Measurements from ENCODE around the gene YKT6. TPM values are rescaled to one million over a fixed set of nuclear protein-coding genes. Genes with fewer than 3 reads are reported as not detected.

The YKT6 gene
- total and polyA plus RNA-seq, 2 donors (not counting 3 experiments of a cell fraction or from before 2014, with no cell fraction given), result 117 to 120 TPM

DNA sequence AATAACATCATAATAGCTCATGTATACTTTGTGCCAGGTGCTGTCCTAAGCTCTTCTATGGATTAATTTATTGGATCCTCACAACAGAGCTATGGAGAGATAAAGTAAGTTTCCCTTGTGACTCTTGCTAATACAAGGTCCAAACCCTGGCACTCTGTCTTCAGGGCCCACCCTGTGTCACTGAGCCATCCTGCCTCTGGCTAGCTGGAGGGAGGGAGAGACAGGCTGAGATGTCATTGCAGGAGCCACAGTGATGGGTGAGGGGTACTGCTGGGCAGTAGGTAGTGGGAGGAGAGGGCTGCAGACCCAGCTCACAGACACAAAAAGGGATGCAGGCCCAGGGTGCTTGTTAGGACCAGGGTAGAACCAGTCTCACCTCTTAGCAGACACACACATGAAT, 28.4 kb upstream of the YKT6 start:
- dilution Hi-C loops (cut with MboI; ENCODE audit: extremely low pct_ligation_motif_present, low sequenced_read_pairs), result no loop called here

GRCh38 chr7:44172803-44173424, 27.9 kb upstream of the YKT6 start:
- CTCF ChIA-PET, result interaction anchor here (1.7 kb wide), 1 partner anchor 26 kb away, joined by 5 read pairs; no protein-coding TSS in a partner anchor
- H3K9me3 ChIP-seq (replicated peaks; ENCODE audit: control insufficient read depth, insufficient read depth, low read length), result no peaks in the 10 kb centered on the region
- BruUV-seq (replicated peaks), result no TSS peak
- no peaks in the 10 kb centered on the region for H4K20me1 ChIP-seq (replicated peaks; ENCODE audit: control insufficient read depth, extremely low read depth, insufficient read depth, low read length)
- DNase-seq (ENCODE audit: low read depth, low spot score), result no peak
- no peak for FAIRE-seq
- no peaks in the 10 kb centered on the region for H3K4me1 ChIP-seq (ENCODE audit: control insufficient read depth, extremely low read depth, insufficient read depth, low read length)
- no peaks in the 10 kb centered on the region for H3K79me2 ChIP-seq (ENCODE audit: control insufficient read depth, insufficient read depth, low read length)
- H2AFZ ChIP-seq (ENCODE audit: low read depth, low read length), result no peak overlapping the region
- dilution Hi-C loops (cut with MboI; ENCODE audit: extremely low pct_ligation_motif_present, low sequenced_read_pairs) (no loop called here), intact Hi-C loops (cut with micrococcal nuclease) (no loop called here)
- H3K9ac ChIP-seq (replicated peaks; ENCODE audit: extremely low read depth, insufficient read depth, low read length), result no peak overlapping the region
- H3K27ac ChIP-seq (ENCODE audit: insufficient read depth, low read depth, low read length), result no peak overlapping the region
- no peak overlapping the region for H3K4me3 ChIP-seq (replicated peaks in 1 of 3; ENCODE audit: insufficient read depth in 1 of 3, low read depth in 1 of 3, low read length in 3 of 3)
- POLR2A ChIA-PET, result interaction anchor here (0.6 kb wide), 1 partner anchor 37 kb away, joined by 3 read pairs; no protein-coding TSS in a partner anchor
- peaks cover 9 to 12% of the 10 kb centered on the region in 2 experiments for H3K27me3 ChIP-seq (ENCODE audit: control insufficient read depth in 2 of 2, insufficient read depth in 2 of 2, low read length in 2 of 2)
- TF ChIP-seq POLR2A (IDR thresholded peaks at IDR 0.05; ENCODE audit: low read depth, low read length), result no peak
- TF ChIP-seq FOS (IDR thresholded peaks at IDR 0.05; ENCODE audit: borderline replicate concordance, insufficient read depth, low read length), result no peak
- TF ChIP-seq MYC (IDR thresholded peaks at IDR 0.05; ENCODE audit: low read depth, low read length), result no peak
- TF ChIP-seq, protein P1, sequence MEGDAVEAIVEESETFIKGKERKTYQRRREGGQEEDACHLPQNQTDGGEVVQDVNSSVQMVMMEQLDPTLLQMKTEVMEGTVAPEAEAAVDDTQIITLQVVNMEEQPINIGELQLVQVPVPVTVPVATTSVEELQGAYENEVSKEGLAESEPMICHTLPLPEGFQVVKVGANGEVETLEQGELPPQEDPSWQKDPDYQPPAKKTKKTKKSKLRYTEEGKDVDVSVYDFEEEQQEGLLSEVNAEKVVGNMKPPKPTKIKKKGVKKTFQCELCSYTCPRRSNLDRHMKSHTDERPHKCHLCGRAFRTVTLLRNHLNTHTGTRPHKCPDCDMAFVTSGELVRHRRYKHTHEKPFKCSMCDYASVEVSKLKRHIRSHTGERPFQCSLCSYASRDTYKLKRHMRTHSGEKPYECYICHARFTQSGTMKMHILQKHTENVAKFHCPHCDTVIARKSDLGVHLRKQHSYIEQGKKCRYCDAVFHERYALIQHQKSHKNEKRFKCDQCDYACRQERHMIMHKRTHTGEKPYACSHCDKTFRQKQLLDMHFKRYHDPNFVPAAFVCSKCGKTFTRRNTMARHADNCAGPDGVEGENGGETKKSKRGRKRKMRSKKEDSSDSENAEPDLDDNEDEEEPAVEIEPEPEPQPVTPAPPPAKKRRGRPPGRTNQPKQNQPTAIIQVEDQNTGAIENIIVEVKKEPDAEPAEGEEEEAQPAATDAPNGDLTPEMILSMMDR (IDR thresholded peaks at IDR 0.05; ENCODE audit: extremely low read depth in 1 of 2, insufficient read depth in 1 of 2, low read depth in 1 of 2, low read length in 2 of 2), result no peak
- TF ChIP-seq, protein P2, sequence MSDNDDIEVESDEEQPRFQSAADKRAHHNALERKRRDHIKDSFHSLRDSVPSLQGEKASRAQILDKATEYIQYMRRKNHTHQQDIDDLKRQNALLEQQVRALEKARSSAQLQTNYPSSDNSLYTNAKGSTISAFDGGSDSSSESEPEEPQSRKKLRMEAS (IDR thresholded peaks at IDR 0.05; ENCODE audit: insufficient read depth, insufficient read length), result no peak
- no peak for TF ChIP-seq POLR2AphosphoS5 (IDR thresholded peaks at IDR 0.05; ENCODE audit: insufficient read depth, low read depth, low read length)
- no peak for TF ChIP-seq EZH2 (IDR thresholded peaks at IDR 0.05; ENCODE audit: borderline replicate concordance, low read depth, low read length, severe bottlenecking)
- TF ChIP-seq JUN (IDR thresholded peaks at IDR 0.05; ENCODE audit: borderline replicate concordance, insufficient read depth, insufficient read length, low read depth), result no peak
- TF ChIP-seq GATA2 (IDR thresholded peaks at IDR 0.05; ENCODE audit: insufficient read depth, insufficient read length, low read depth, low read length), result no peak
- H3K4me2 ChIP-seq (ENCODE audit: insufficient read depth, low read length), result no peak overlapping the region
- H3K9me1 ChIP-seq (replicated peaks; ENCODE audit: control insufficient read depth, extremely low read depth, insufficient read depth, low read length), result no peaks in the 10 kb centered on the region
- no peaks in the 10 kb centered on the region for H3K36me3 ChIP-seq (ENCODE audit: control insufficient read depth in 2 of 2, extremely low read depth in 1 of 2, insufficient read depth in 2 of 2, low read length in 2 of 2)

More for the DNA sequence above, 28.4 kb upstream of the YKT6 start:
- Histone ChIP-seq H4K20me1 (replicated peaks; ENCODE audit: control insufficient read depth, extremely low read depth, insufficient read depth, low read length) (no peaks in the 10 kb centered on the region), H2AFZ (ENCODE audit: low read depth, low read length) (no peak overlapping the region), H3K9me3 (replicated peaks; ENCODE audit: control insufficient read depth, insufficient read depth, low read length) (no peaks in the 10 kb centered on the region), H3K4me3 (replicated peaks in 1 of 3; ENCODE audit: insufficient read depth in 1 of 3, low read depth in 1 of 3, low read length in 3 of 3) (no peak overlapping the region), H3K79me2 (ENCODE audit: control insufficient read depth, insufficient read depth, low read length) (no peaks in the 10 kb centered on the region), H3K4me1 (ENCODE audit: control insufficient read depth, extremely low read depth, insufficient read depth, low read length) (no peaks in the 10 kb centered on the region), H3K9me1 (replicated peaks; ENCODE audit: control insufficient read depth, extremely low read depth, insufficient read depth, low read length) (no peaks in the 10 kb centered on the region), H3K27ac (ENCODE audit: insufficient read depth, low read depth, low read length) (no peak overlapping the region), H3K9ac (replicated peaks; ENCODE audit: extremely low read depth, insufficient read depth, low read length) (no peak overlapping the region), H3K36me3 (ENCODE audit: control insufficient read depth in 2 of 2, extremely low read depth in 1 of 2, insufficient read depth in 2 of 2, low read length in 2 of 2) (no peaks in the 10 kb centered on the region), H3K27me3 (ENCODE audit: control insufficient read depth in 2 of 2, insufficient read depth in 2 of 2, low read length in 2 of 2) (peaks cover 9 to 17% of the 10 kb centered on the region in 2 experiments), H3K4me2 (ENCODE audit: insufficient read depth, low read length) (no peak overlapping the region)
- TF ChIP-seq JUN (IDR thresholded peaks at IDR 0.05; ENCODE audit: borderline replicate concordance, insufficient read depth, insufficient read length, low read depth), result no peak
- no peak for TF ChIP-seq EZH2 (IDR thresholded peaks at IDR 0.05; ENCODE audit: borderline replicate concordance, low read depth, low read length, severe bottlenecking)
- no peak for TF ChIP-seq MYC (IDR thresholded peaks at IDR 0.05; ENCODE audit: low read depth, low read length)
- TF ChIP-seq, protein P1 (IDR thresholded peaks at IDR 0.05; ENCODE audit: extremely low read depth in 1 of 2, insufficient read depth in 1 of 2, low read depth in 1 of 2, low read length in 2 of 2), result no peak
- no peak for TF ChIP-seq FOS (IDR thresholded peaks at IDR 0.05; ENCODE audit: borderline replicate concordance, insufficient read depth, low read length)
- no TSS peak for BruUV-seq (replicated peaks)
- intact Hi-C loops (cut with micrococcal nuclease), result no loop called here
- ChIA-PET CTCF (no interaction called here), POLR2A (no interaction called here)
- no peak for DNase-seq (ENCODE audit: low read depth, low spot score)
- FAIRE-seq, result no peak

All from endothelial cell of umbilical vein (primary cell).